Hepatocyte (in vitro differentiated cells): ENCODE measurements around the gene PHF10. TPM values are rescaled to one million over a fixed set of nuclear protein-coding genes. Genes with fewer than 3 reads are reported as not detected.

ENCODE experiments used
- DNase-seq: peaks from one replicate; pipeline ENCODE4 v3.0.0-alpha.2; 2016; ENCODE audit warnings: low spot score
- H2AFZ ChIP-seq: fragments of 200-600 bp; sonication (generic); 2 replicates; pipeline ENCODE4 v1.6.0; 2016; ENCODE audit warnings: antibody characterized with exemption, mild to moderate bottlenecking
- H3K27ac ChIP-seq: fragments of 200-600 bp; sonication (generic); 2 replicates; pipeline ENCODE4 v1.5.1; 2016; ENCODE audit warnings: mild to moderate bottlenecking
- H3K27me3 ChIP-seq: fragments of 200-600 bp; sonication (generic); 2 replicates; pipeline ENCODE4 v1.6.1; 2016
- H3K36me3 ChIP-seq: fragments of 200-600 bp; sonication (generic); replicated peaks from 2 replicates; pipeline ENCODE4 v1.5.1; 2016; ENCODE audit warnings: low read depth; ENCODE audit not compliant: insufficient read depth
- H3K4me1 ChIP-seq: fragments of 200-600 bp; sonication (generic); 2 replicates; pipeline ENCODE4 v1.5.1; 2016; ENCODE audit warnings: mild to moderate bottlenecking, moderate library complexity; ENCODE audit not compliant: insufficient read depth
- H3K4me2 ChIP-seq: fragments of 200-600 bp; sonication (generic); 2 replicates; pipeline ENCODE4 v1.6.0; 2016
- H3K4me3 ChIP-seq: fragments of 200-600 bp; sonication (generic); 2 replicates; pipeline ENCODE4 v1.5.1; 2016; ENCODE audit warnings: mild to moderate bottlenecking
- H3K79me2 ChIP-seq: fragments of 200-600 bp; sonication (generic); 2 replicates; pipeline ENCODE4 v1.6.0; 2017; ENCODE audit warnings: mild to moderate bottlenecking
- H3K9me2 ChIP-seq: fragments of 200-600 bp; sonication (generic); replicated peaks from 2 replicates; pipeline ENCODE4 v1.6.0; 2017; ENCODE audit warnings: mild to moderate bottlenecking; ENCODE audit not compliant: insufficient read depth
- H3K9me3 ChIP-seq: fragments of 200-600 bp; sonication (generic); 2 replicates; pipeline ENCODE4 v1.5.1; 2016; ENCODE audit warnings: low read depth, mild to moderate bottlenecking
- H4K20me1 ChIP-seq: fragments of 200-600 bp; sonication (generic); 2 replicates; pipeline ENCODE4 v1.6.0; 2016; ENCODE audit warnings: mild to moderate bottlenecking; ENCODE audit not compliant: insufficient read depth, poor library complexity, severe bottlenecking
- EZH2 ChIP-seq: fragments of 200-600 bp; sonication (generic); IDR thresholded peaks from 2 replicates; pipeline ENCODE4 v1.6.1; 2016; ENCODE audit warnings: antibody characterized with exemption, mild to moderate bottlenecking, borderline replicate concordance
- EZH2phosphoT487 ChIP-seq: fragments of 200-600 bp; sonication (generic); IDR thresholded peaks from one replicate; pipeline ENCODE4 v1.6.1; 2018; ENCODE audit warnings: antibody characterized with exemption, mild to moderate bottlenecking, low read depth, moderate library complexity; ENCODE audit not compliant: unreplicated experiment, severe bottlenecking
- WGBS: methylation state at CpG from one replicate; pipeline ENCODE4 v1.1.6; 2016; ENCODE audit warnings: low lambda C conversion rate; ENCODE audit errors: missing lambda C conversion rate; 5-methylcytosine and 5-hydroxymethylcytosine counted together
- polyA plus RNA-seq: library from polyadenylated mRNA; unstranded; fragments of >200 nt; fragmentation: Nextera tagmentation; extraction: Ambion mirVana; gene quantifications from 2 replicates; pipeline ENCODE4 v1.2.1, GENCODE V29; 2016
- total RNA-seq: library from RNA; depleted of rRNA; stranded (reverse); fragments of >200 nt; gene quantifications from 2 replicates; pipeline ENCODE4 v1.2.3, GENCODE V29; 2014
- TF ChIP-seq, protein P1 (sequence below): fragments of 200-600 bp; sonication (generic); IDR thresholded peaks from 2 replicates; pipeline ENCODE4 v1.5.1; 2016; ENCODE audit warnings: antibody characterized with exemption, mild to moderate bottlenecking; ENCODE audit not compliant: poor library complexity

Gene PHF10
- total and polyA plus RNA-seq, 2 experiments from 2014 or later, result 30.1 to 41.8 TPM

DNA sequence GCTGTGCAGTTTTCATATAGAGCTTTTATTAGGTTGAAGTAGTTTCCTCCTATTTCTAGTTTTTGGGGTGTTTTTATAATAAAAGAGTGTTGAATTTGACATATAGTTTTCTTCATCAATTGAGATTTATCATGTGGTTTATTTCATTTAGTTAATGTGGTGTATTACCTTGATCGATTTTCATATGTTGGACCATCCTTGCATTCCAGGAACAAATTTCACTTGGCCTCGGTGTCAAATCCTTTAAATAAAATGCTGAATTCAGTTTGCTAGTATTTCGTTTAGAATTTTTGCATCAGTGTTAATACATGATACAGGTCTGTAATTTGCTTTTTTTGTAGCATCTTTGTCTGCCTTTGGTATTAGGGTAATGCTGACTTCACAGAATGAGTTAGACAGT, 21.1 kb upstream of the PHF10 start:
- Histone ChIP-seq H3K79me2 (peaks cover 10% of the 10 kb centered on the region), H3K27me3 (no peaks in the 10 kb centered on the region), H3K9me2 (no peaks in the 10 kb centered on the region), H3K9me3 (no peaks in the 10 kb centered on the region), H3K36me3 (no peaks in the 10 kb centered on the region), H2AFZ (no peak overlapping the region), H3K4me2 (no peak overlapping the region), H4K20me1 (no peaks in the 10 kb centered on the region), H3K4me3 (no peak overlapping the region), H3K27ac (no peak overlapping the region), H3K4me1 (peaks cover 5% of the 10 kb centered on the region)
- DNase-seq, result no peak
- TF ChIP-seq EZH2 (no peak), EZH2phosphoT487 (no peak)
- TF ChIP-seq, protein P1, sequence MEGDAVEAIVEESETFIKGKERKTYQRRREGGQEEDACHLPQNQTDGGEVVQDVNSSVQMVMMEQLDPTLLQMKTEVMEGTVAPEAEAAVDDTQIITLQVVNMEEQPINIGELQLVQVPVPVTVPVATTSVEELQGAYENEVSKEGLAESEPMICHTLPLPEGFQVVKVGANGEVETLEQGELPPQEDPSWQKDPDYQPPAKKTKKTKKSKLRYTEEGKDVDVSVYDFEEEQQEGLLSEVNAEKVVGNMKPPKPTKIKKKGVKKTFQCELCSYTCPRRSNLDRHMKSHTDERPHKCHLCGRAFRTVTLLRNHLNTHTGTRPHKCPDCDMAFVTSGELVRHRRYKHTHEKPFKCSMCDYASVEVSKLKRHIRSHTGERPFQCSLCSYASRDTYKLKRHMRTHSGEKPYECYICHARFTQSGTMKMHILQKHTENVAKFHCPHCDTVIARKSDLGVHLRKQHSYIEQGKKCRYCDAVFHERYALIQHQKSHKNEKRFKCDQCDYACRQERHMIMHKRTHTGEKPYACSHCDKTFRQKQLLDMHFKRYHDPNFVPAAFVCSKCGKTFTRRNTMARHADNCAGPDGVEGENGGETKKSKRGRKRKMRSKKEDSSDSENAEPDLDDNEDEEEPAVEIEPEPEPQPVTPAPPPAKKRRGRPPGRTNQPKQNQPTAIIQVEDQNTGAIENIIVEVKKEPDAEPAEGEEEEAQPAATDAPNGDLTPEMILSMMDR, result no peak
- 89% methylated on average over 3 of the region's 3 CpGs for WGBS

DNA sequence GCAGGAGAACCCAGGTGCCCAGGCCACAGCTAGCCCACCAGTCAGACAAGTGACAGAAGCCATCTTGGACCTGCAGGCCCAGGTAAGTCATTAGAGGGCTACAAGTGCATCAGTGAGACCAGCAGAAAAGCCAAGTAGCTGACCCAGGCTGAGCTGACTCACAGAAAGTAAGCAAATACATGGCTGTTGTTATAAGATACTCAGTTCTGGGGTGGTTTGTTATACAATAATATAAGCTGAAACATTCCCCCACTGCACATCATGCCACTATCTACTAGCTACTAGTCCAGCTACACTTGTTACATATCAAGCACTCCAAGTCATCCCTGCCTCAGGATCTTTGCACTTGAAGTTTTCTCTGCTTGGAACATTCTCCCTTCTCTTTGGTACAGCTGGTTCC, 17.0 kb upstream of the PHF10 start:
- no peaks in the 10 kb centered on the region for H3K79me2 ChIP-seq
- H3K27ac ChIP-seq, result no peak overlapping the region
- TF ChIP-seq EZH2 (no peak), EZH2phosphoT487 (no peak)
- TF ChIP-seq, protein P1, result no peak
- no peaks in the 10 kb centered on the region for H3K4me1 ChIP-seq
- no peaks in the 10 kb centered on the region for H3K9me2 ChIP-seq
- DNase-seq, result no peak
- H3K27me3 ChIP-seq, result no peaks in the 10 kb centered on the region
- no peaks in the 10 kb centered on the region for H4K20me1 ChIP-seq
- no peak overlapping the region for H3K4me2 ChIP-seq
- no peaks in the 10 kb centered on the region for H3K36me3 ChIP-seq
- H2AFZ ChIP-seq, result no peak overlapping the region
- no peak overlapping the region for H3K4me3 ChIP-seq
- no peaks in the 10 kb centered on the region for H3K9me3 ChIP-seq

DNA sequence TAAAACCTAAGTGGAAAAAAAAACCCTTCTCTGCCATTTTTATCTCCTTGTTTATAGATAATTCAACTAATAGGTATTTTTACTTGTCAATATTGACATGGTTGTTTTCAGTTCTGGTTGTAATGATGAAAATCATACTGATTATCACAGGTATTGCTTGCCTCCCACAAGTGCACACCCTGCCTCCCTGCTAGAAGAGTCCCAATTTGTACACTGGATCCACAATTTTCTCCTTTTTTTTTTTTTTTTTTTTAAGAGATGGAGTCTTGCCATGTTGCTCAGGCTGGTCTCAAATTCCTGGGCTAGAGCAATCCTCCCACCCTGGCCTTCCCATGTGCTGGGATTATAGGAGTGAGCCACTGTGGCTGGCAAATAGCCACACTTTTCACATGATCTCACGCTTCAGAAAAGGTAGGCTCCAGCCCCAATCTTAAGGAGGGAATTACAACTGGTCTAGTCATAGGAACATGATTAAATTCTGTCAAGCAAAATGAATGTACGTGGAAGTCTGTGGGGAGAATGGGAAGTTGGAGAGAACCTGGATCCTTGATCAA, 14.8 kb upstream of the PHF10 start:
- Histone ChIP-seq H3K4me3 (no peak overlapping the region), H3K9me2 (no peaks in the 10 kb centered on the region), H3K27me3 (no peaks in the 10 kb centered on the region), H2AFZ (no peak overlapping the region), H3K27ac (no peak overlapping the region), H3K4me2 (no peak overlapping the region), H3K4me1 (no peaks in the 10 kb centered on the region), H3K79me2 (no peaks in the 10 kb centered on the region), H4K20me1 (no peaks in the 10 kb centered on the region), H3K9me3 (no peaks in the 10 kb centered on the region), H3K36me3 (no peaks in the 10 kb centered on the region)
- TF ChIP-seq EZH2phosphoT487, result no peak
- TF ChIP-seq, protein P1, result no peak
- no peak for TF ChIP-seq EZH2
- 95% methylated on average over 2 of the region's 2 CpGs for WGBS
- no peak for DNase-seq
